Breast epithelium (tissue), 4 donors: ENCODE measurements around the gene PKN1. TPM values are rescaled to one million over a fixed set of nuclear protein-coding genes. Genes with fewer than 3 reads are reported as not detected.

Experiments
- DNase-seq, 2 donors: peaks; one replicate each; pipeline ENCODE4 v3.0.0-alpha.2; 2019; ENCODE audit warnings: low spot score in 2 of 2
- H3K27ac ChIP-seq, 2 donors: fragments of 200-600 bp; sonication (generic) in 1 of 2; one replicate each; pipeline ENCODE4 v1.5.1; 2016 to 2019; ENCODE audit warnings: mild to moderate bottlenecking in 1 of 2
- H3K27me3 ChIP-seq, 2 donors: fragments of 200-600 bp; sonication (generic) in 1 of 2; one replicate each; pipeline versions ENCODE4 v1.5.1 to v1.6.0; 2017 to 2019; ENCODE audit warnings: control low read depth in 1 of 2, mild to moderate bottlenecking in 1 of 2
- H3K36me3 ChIP-seq: fragments of 200-600 bp; one replicate; pipeline ENCODE4 v1.5.1; 2019
- H3K4me1 ChIP-seq, 2 donors: fragments of 200-600 bp; sonication (generic); one replicate each; pipeline ENCODE4 v1.5.1; 2016 to 2019; ENCODE audit warnings: control low read depth in 1 of 2
- H3K4me3 ChIP-seq, 3 donors: fragments of 200-600 bp; sonication (generic); 1 replicate in 2 of 3; 2 replicates in 1 of 3; pipeline ENCODE4 v1.5.1; 2016 to 2019; ENCODE audit warnings: mild to moderate bottlenecking in 3 of 3, moderate library complexity in 2 of 3
- H3K9me3 ChIP-seq, 2 donors: fragments of 200-600 bp; sonication (generic) in 1 of 2; one replicate each; pipeline ENCODE4 v1.5.1; 2016 to 2019; ENCODE audit warnings: control low read depth in 1 of 2
- POLR2A ChIP-seq: fragments of 450-650 bp; IDR thresholded peaks from one replicate; pipeline ENCODE4 v1.6.1; 2016; ENCODE audit warnings: antibody characterized with exemption, mild to moderate bottlenecking, moderate library complexity
- POLR2AphosphoS5 ChIP-seq, 3 donors: sonication (generic); formaldehyde crosslinking; IDR thresholded peaks; one replicate each; pipeline ENCODE4 v1.6.1; 2017; ENCODE audit warnings: antibody characterized with exemption in 3 of 3
- intact Hi-C: fragments of 100-400 bp; cut with DNase I; formaldehyde crosslinking; loops from one replicate; pipeline ENCODE4 v1.15.1; 2023; ENCODE audit warnings: low total_unique reads
- total RNA-seq, 3 donors: library from RNA; depleted of rRNA; stranded (reverse); fragments of >200 nt; gene quantifications; one replicate each; pipeline ENCODE4 v1.1.0, GENCODE V29; 2016
- TF ChIP-seq, protein P1 (sequence below), 3 donors: fragments of 450-650 bp; IDR thresholded peaks; one replicate each; pipeline ENCODE4 v1.5.1; 2016 to 2017; ENCODE audit warnings: antibody characterized with exemption in 3 of 3, mild to moderate bottlenecking in 3 of 3, moderate library complexity in 3 of 3

The PKN1 gene
- total RNA-seq, 3 donors from 2014 or later, result 40.8 to 78.1 (median 59.6) TPM

DNA sequence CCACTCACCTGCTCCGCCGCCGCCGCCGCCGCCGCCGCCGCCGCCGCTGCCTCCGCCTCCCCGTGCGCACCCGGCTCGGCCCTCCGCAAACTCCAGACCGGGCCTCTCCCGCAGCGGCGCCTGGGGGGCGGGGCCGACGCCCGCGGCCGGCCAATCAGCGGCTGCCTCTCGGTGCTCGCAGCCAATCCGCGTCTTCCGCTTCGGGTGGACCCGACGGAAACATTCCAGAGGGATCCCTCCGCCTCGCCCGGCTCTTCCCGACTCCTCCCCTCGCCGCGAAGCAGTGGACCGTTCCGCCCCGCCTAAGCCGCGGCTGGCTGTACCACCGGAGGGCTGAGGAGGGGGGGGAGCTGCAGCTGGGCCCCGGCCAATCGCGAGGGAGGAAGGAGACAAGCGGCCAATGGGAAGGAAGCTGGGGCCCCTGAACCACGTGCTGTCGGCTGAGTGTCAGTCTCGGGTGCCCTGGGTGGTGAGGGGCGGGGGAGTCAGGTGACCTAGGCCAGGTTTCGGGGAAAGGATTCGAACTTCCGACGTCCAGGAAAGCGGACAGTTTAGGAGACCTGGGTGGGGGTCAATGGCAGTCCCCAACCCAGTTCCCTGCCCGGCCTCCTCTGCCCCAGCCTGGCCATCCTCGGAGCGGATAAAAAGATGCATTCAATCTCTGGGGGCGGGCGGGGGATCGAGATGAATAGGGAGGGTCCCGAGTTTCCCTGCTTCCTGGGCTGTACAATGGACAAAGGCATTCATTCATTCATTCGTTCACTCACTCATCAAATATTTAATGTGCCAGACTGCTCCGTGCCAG lies 63.1 kb downstream of the PKN1 start, which contains the start of gene GIPC1:
Gene GIPC1, minus strand, starts transcription at position 99 of the 805 bp plus-strand sequence. CDS start 13,151 bp downstream, outside the sequence.
- peak; percentile 95 to 98 for DNase-seq
- TF ChIP-seq, protein P1, sequence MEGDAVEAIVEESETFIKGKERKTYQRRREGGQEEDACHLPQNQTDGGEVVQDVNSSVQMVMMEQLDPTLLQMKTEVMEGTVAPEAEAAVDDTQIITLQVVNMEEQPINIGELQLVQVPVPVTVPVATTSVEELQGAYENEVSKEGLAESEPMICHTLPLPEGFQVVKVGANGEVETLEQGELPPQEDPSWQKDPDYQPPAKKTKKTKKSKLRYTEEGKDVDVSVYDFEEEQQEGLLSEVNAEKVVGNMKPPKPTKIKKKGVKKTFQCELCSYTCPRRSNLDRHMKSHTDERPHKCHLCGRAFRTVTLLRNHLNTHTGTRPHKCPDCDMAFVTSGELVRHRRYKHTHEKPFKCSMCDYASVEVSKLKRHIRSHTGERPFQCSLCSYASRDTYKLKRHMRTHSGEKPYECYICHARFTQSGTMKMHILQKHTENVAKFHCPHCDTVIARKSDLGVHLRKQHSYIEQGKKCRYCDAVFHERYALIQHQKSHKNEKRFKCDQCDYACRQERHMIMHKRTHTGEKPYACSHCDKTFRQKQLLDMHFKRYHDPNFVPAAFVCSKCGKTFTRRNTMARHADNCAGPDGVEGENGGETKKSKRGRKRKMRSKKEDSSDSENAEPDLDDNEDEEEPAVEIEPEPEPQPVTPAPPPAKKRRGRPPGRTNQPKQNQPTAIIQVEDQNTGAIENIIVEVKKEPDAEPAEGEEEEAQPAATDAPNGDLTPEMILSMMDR (IDR thresholded peaks at IDR 0.05), result peak in 1 of 3 donors; percentile 7
- no peak for TF ChIP-seq POLR2A
- TF ChIP-seq POLR2AphosphoS5 (IDR thresholded peaks at IDR 0.05), result peak; percentile 84 to 95 (median 91)
- peak within 1 kb of the TSS; percentile 87 to 91 for H3K27ac ChIP-seq
- no peaks in the 10 kb centered on the region for H3K9me3 ChIP-seq
- peak within 1 kb of the TSS; percentile 88 to 96 (median 92) for H3K4me3 ChIP-seq
- H3K36me3 ChIP-seq, result no peaks in the 10 kb centered on the region
- H3K4me1 ChIP-seq, result peaks cover 9 to 18% of the 10 kb centered on the region in 2 donors
- intact Hi-C loops, result no loop called here
- H3K27me3 ChIP-seq, result no peaks in the 10 kb centered on the region

DNA sequence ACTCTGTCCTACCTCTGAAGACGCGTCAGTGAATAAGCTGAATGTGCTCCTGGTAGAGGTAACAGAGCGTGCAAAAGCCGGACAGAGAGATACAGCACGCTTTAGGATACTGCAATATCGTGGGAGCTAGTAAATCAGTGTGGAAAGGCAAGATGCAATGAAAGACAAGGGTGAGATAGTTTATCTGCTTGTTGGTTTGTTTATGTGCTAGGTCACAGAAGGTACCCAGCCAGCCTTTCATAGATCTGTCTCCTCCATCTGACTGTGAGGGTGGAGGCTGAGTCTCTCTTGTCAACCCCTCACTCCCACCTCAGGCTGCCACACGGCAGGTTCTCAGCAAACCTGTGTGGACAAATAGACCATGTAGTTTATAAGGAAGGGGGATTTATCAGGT lies 63.7 kb downstream of the PKN1 start:
- H3K36me3 ChIP-seq, result no peaks in the 10 kb centered on the region
- no peak for DNase-seq
- H3K4me1 ChIP-seq, result peaks cover 9 to 18% of the 10 kb centered on the region in 2 donors
- TF ChIP-seq, protein P1 (IDR thresholded peaks at IDR 0.05), result no peak
- no peak for TF ChIP-seq POLR2A
- TF ChIP-seq POLR2AphosphoS5 (IDR thresholded peaks at IDR 0.05), result no peak
- H3K27ac ChIP-seq, result peak overlapping the region; percentile 87 to 91
- H3K4me3 ChIP-seq, result peak overlapping the region in 2 of 3 donors; percentile 92 to 96
- H3K9me3 ChIP-seq, result no peaks in the 10 kb centered on the region
- H3K27me3 ChIP-seq, result no peaks in the 10 kb centered on the region
- intact Hi-C loops, result no loop called here

DNA sequence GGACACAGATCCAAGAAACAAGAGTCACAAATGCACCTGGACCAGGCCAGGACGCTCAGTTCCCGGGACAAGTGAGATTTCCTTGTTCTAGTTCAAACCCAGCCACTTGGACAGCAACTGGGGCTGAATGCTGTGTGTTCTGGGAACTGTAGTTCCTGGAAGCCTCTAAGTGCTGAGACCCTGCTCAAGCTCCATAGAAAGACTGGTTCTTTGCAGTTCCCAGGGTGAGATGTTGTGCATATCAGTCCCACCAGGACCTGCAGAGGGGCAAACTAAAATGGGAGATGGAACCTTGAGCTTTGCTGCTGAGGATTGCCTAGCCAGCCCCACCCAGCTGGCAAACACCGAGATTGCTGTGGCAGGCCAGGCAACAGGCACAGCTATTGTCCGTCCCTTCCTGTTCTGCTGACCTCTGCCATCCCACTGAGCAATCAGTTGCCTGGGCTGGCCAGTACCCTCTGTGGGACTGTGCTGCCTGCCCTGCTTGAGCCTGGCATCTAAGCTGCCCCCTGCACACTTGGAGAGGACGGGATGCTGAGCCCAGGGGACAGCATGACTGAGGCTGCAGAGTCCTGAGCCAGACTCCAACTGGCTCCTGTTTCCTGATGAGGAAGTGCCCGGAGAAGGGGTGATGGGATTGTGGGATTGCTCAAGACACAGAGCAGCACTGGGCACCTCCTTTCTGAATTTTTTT lies 64.3 kb downstream of the PKN1 start:
- intact Hi-C loops, result no loop called here
- no peaks in the 10 kb centered on the region for H3K9me3 ChIP-seq

DNA sequence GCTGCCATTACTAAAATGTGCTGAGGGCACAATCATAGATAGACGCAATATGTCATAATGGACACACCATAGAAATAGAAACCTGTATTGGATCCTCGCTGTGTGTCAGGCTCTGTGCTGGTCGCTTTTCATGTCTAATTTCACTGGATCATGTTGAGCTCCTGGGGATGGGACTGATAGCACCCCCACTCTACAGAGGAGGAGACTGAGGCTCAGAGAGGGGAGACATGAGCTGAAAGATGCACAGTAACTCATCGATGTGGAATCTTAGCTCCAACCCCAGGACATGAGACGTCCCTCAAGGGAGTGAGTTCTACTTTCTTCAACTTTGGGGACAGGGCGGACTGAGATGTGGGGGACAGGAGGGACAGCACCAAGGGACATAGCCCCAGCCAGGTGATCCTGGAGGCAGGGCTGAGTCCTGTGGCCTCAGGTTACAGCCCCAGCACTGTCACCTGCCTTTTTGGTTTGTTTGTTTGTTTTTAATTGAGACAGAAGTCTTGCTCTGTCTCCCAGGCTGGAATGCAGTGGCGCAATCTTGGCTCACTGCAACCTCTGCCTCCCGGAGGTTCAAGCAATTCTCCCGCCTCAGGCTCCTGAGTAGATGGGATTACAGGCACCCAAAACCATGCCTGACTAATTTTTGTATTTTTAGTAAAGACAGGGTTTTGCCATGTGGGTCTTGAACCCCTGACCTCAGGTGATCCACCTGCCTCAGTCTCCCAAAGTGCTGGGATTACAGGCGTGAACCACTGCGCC lies 69.4 kb downstream of the PKN1 start:
- intact Hi-C loops, result loop anchor here (5.0 kb wide), 1 partner anchor 1760 kb away; no protein-coding TSS in a partner anchor

More for the DNA sequence above, 64.3 kb downstream of the PKN1 start:
- TF ChIP-seq POLR2A, result no peak
- TF ChIP-seq, protein P1 (IDR thresholded peaks at IDR 0.05), result no peak
- TF ChIP-seq POLR2AphosphoS5 (IDR thresholded peaks at IDR 0.05), result peak in 1 of 3 donors; percentile 29
- DNase-seq, result no peak
- no peaks in the 10 kb centered on the region for H3K36me3 ChIP-seq
- peak overlapping the region in 1 of 3 donors; percentile 96 for H3K4me3 ChIP-seq
- no peaks in the 10 kb centered on the region for H3K27me3 ChIP-seq
- peak overlapping the region; percentile 87 to 91 for H3K27ac ChIP-seq
- peaks cover 9 to 21% of the 10 kb centered on the region in 2 donors for H3K4me1 ChIP-seq

More for the DNA sequence above, 69.4 kb downstream of the PKN1 start:
- Histone ChIP-seq H3K27ac (peak overlapping the region; percentile 45 to 64), H3K4me1 (peaks cover 0 to 3% of the 10 kb centered on the region in 2 donors), H3K27me3 (no peaks in the 10 kb centered on the region), H3K4me3 (no peak overlapping the region), H3K9me3 (no peaks in the 10 kb centered on the region), H3K36me3 (no peaks in the 10 kb centered on the region)
- no peak for TF ChIP-seq POLR2A
- TF ChIP-seq, protein P1 (IDR thresholded peaks at IDR 0.05), result no peak
- TF ChIP-seq POLR2AphosphoS5 (IDR thresholded peaks at IDR 0.05), result peak in 1 of 3 donors; percentile 39
- peak in 1 of 2 donors; percentile 74 for DNase-seq
